Jurkat, Clone E6-1 (cell line): Measurements from ENCODE around the gene CFAP65. TPM values are rescaled to one million over a fixed set of nuclear protein-coding genes. Genes with fewer than 3 reads are reported as not detected.

ENCODE experiments used
- DNase-seq: peaks from one replicate; pipeline ENCODE4 v3.0.0-alpha.2; 2011; ENCODE audit warnings: low read depth, low spot score
- H3K4me3 ChIP-seq: 2 replicates; pipeline ENCODE4 v1.5.1; 2011; ENCODE audit warnings: mild to moderate bottlenecking, low read length, control low read depth, moderate library complexity
- polyA plus RNA-seq: library from polyadenylated mRNA; unstranded; fragments of >200 nt; gene quantifications from one replicate; pipeline ENCODE4 v1.2.1, GENCODE V29; 2012; ENCODE audit warnings: missing spikeins; ENCODE audit not compliant: insufficient read length, insufficient read depth

Gene CFAP65
- polyA plus RNA-seq: not detected

GRCh38 chr2:219041252-219041651 is at the start of gene CFAP65:
CFAP65 (minus strand) TSS chr2:219041516; CDS start chr2:219039048, 2,468 bp downstream.
- peak within 1 kb of the TSS; percentile 57 for H3K4me3 ChIP-seq
- peak; percentile 32 for DNase-seq

- no peak overlapping the region for H3K4me3 ChIP-seq
- DNase-seq: no peak
These were observed 49.4 kb upstream of the CFAP65 start for GRCh38 chr2:219090436-219091299.

- no peak for DNase-seq
- no peak overlapping the region for H3K4me3 ChIP-seq
These were observed 48.0 kb upstream of the CFAP65 start for GRCh38 chr2:219089330-219089729.

- H3K4me3 ChIP-seq: no peak overlapping the region
- DNase-seq: no peak
These were observed 46.5 kb upstream of the CFAP65 start for GRCh38 chr2:219087848-219088247.

- H3K4me3 ChIP-seq: no peak overlapping the region
- DNase-seq: no peak
These were observed 46.0 kb upstream of the CFAP65 start for GRCh38 chr2:219087361-219087760.

- H3K4me3 ChIP-seq: no peak overlapping the region
- DNase-seq: no peak
These were observed 44.9 kb upstream of the CFAP65 start for GRCh38 chr2:219086196-219086595.

- H3K4me3 ChIP-seq: no peak overlapping the region
- peak; percentile 62 for DNase-seq
These were observed 43.5 kb upstream of the CFAP65 start for GRCh38 chr2:219084791-219085190.

GRCh38 chr2:219082332-219082958 is 41.1 kb upstream of the CFAP65 start:
- no peak for DNase-seq
- H3K4me3 ChIP-seq: no peak overlapping the region

GRCh38 chr2:219081701-219082331 is 40.5 kb upstream of the CFAP65 start:
- DNase-seq: no peak

GRCh38 chr2:219081096-219081495 is 39.8 kb upstream of the CFAP65 start:
- H3K4me3 ChIP-seq: no peak overlapping the region
- no peak for DNase-seq

More at GRCh38 chr2:219081701-219082331, 40.5 kb upstream of the CFAP65 start:
- H3K4me3 ChIP-seq: no peak overlapping the region

GRCh38 chr2:219079417-219079816 is 38.1 kb upstream of the CFAP65 start:
- no peak overlapping the region for H3K4me3 ChIP-seq
- no peak for DNase-seq

- H3K4me3 ChIP-seq: no peak overlapping the region
- no peak for DNase-seq
These were observed 37.6 kb upstream of the CFAP65 start for GRCh38 chr2:219078951-219079350.

- no peak overlapping the region for H3K4me3 ChIP-seq
- no peak for DNase-seq
These were observed 36.8 kb upstream of the CFAP65 start for GRCh38 chr2:219078126-219078525.

- no peak for DNase-seq
- no peak overlapping the region for H3K4me3 ChIP-seq
These were observed 34.9 kb upstream of the CFAP65 start for GRCh38 chr2:219076253-219076652.

GRCh38 chr2:219073413-219074129 is 32.3 kb upstream of the CFAP65 start:
- no peak overlapping the region for H3K4me3 ChIP-seq
- peak; percentile 33 for DNase-seq

- DNase-seq: no peak
These were observed 31.5 kb upstream of the CFAP65 start for GRCh38 chr2:219072741-219073250.

GRCh38 chr2:219071131-219071816 is 30.0 kb upstream of the CFAP65 start:
- H3K4me3 ChIP-seq: no peak overlapping the region
- DNase-seq: no peak

More at GRCh38 chr2:219072741-219073250, 31.5 kb upstream of the CFAP65 start:
- no peak overlapping the region for H3K4me3 ChIP-seq

- H3K4me3 ChIP-seq: no peak overlapping the region
- DNase-seq: no peak
These were observed 24.2 kb upstream of the CFAP65 start for GRCh38 chr2:219065484-219065883.

- DNase-seq: no peak
These were observed 20.8 kb upstream of the CFAP65 start for GRCh38 chr2:219062081-219062480.

More at GRCh38 chr2:219062081-219062480, 20.8 kb upstream of the CFAP65 start:
- H3K4me3 ChIP-seq: no peak overlapping the region
